ELF-1 (cell line): ENCODE data around the gene PCCA.
"Not testable (repeated sequence)": the region's sequence is repeated elsewhere in the genome, so short reads cannot be mapped to it uniquely, and the experiment has no call there.

Experiments used
- DNase-seq: peaks from one replicate; pipeline ENCODE4 v3.0.0-alpha.2; 2016; ENCODE audit warnings: low read depth, low spot score

The PCCA gene

GRCh38 chr13:100524688-100525087 is 435.8 kb downstream of the PCCA start:
- DNase-seq: not testable (repeated sequence)

- DNase-seq: peak; percentile 87
These were observed 436.8 kb downstream of the PCCA start for GRCh38 chr13:100525453-100526317.

GRCh38 chr13:100526318-100527000 is 437.6 kb downstream of the PCCA start:
- peak; percentile 49 for DNase-seq

- DNase-seq: no peak
These were observed 438.8 kb downstream of the PCCA start for GRCh38 chr13:100527644-100528043.

- no peak for DNase-seq
These were observed 439.5 kb downstream of the PCCA start for GRCh38 chr13:100528353-100528752.

- no peak for DNase-seq
These were observed 439.9 kb downstream of the PCCA start for GRCh38 chr13:100528820-100529219.

- DNase-seq: no peak
These were observed 440.9 kb downstream of the PCCA start for GRCh38 chr13:100529666-100530377.

- no peak for DNase-seq
These were observed 441.8 kb downstream of the PCCA start for GRCh38 chr13:100530671-100531213.

- no peak for DNase-seq
These were observed 443.3 kb downstream of the PCCA start for GRCh38 chr13:100532090-100532766.

GRCh38 chr13:100532836-100533435 is 444.0 kb downstream of the PCCA start:
- DNase-seq: no peak

GRCh38 chr13:100533588-100534041 is 444.7 kb downstream of the PCCA start:
- no peak for DNase-seq

- DNase-seq: no peak
These were observed 445.4 kb downstream of the PCCA start for GRCh38 chr13:100534147-100534843.

- DNase-seq: no peak
These were observed 446.0 kb downstream of the PCCA start for GRCh38 chr13:100534911-100535310.

- no peak for DNase-seq
These were observed 446.7 kb downstream of the PCCA start for GRCh38 chr13:100535426-100536135.

GRCh38 chr13:100536643-100537180 is 447.8 kb downstream of the PCCA start:
- no peak for DNase-seq

GRCh38 chr13:100537486-100537885 is 448.6 kb downstream of the PCCA start:
- DNase-seq: no peak

- DNase-seq: no peak
These were observed 449.1 kb downstream of the PCCA start for GRCh38 chr13:100537951-100538462.

GRCh38 chr13:100540621-100541020 is 451.7 kb downstream of the PCCA start:
- DNase-seq: no peak
